PC-9 (cell line): ENCODE data around the gene PTPN14. TPM values are rescaled to one million over a fixed set of nuclear protein-coding genes. Genes with fewer than 3 reads are reported as not detected.

ENCODE experiments used
- BruUV-seq: library from RNA; stranded (reverse); fragments of 400-500 nt; replicated peaks from 2 replicates; lab custom pipeline; 2021; lab: Mats Ljungman, UMichigan
- CTCF ChIA-PET: fragments of 300-600 bp; sonication (Branson Sonifier 250); formaldehyde crosslinking; loops from one replicate; lab custom pipeline; 2022; ENCODE audit warnings: antibody characterized with exemption; lab: Charles Lee
- POLR2A ChIA-PET: fragments of 300-600 bp; sonication (Branson Sonifier 250); formaldehyde crosslinking; loops from one replicate; lab custom pipeline; 2022; ENCODE audit warnings: antibody characterized with exemption; ENCODE audit not compliant: unreplicated experiment; lab: Charles Lee
- DNase-seq, 2 experiments: peaks; one replicate each; pipeline versions ENCODE4 v3.0.0 to v3.0.0-alpha.2; 2015 to 2022; ENCODE audit warnings: mixed read lengths in 1 of 2
- H2AFZ ChIP-seq: fragments of 200-600 bp; sonication (generic); 2 replicates; pipeline ENCODE4 v1.8.1; 2017; ENCODE audit warnings: antibody characterized with exemption
- H3F3A ChIP-seq: fragments of 200-600 bp; sonication (generic); 2 replicates; pipeline ENCODE4 v1.8.1; 2017; ENCODE audit warnings: antibody characterized with exemption, mild to moderate bottlenecking, low read depth; ENCODE audit not compliant: insufficient read depth
- H3K27ac ChIP-seq: fragments of 200-600 bp; sonication (generic); 2 replicates; pipeline ENCODE4 v1.6.1; 2016; ENCODE audit warnings: mixed run types
- H3K27me3 ChIP-seq: fragments of 200-600 bp; sonication (generic); 2 replicates; pipeline ENCODE4 v1.6.1; 2016; ENCODE audit warnings: low read depth, mixed run types; ENCODE audit not compliant: insufficient read depth
- H3K36me3 ChIP-seq: fragments of 200-600 bp; sonication (generic); 2 replicates; pipeline ENCODE4 v1.6.1; 2016; ENCODE audit warnings: low read depth, mixed run types
- H3K4me1 ChIP-seq: fragments of 200-600 bp; sonication (generic); replicated peaks from 2 replicates; pipeline ENCODE4 v1.6.1; 2016; ENCODE audit warnings: mixed run types; ENCODE audit not compliant: insufficient read depth
- H3K4me2 ChIP-seq: fragments of 200-600 bp; sonication (generic); 2 replicates; pipeline ENCODE4 v1.6.1; 2017; ENCODE audit warnings: mixed run types
- H3K4me3 ChIP-seq: fragments of 200-600 bp; sonication (generic); 2 replicates; pipeline ENCODE4 v1.6.1; 2016; ENCODE audit warnings: mixed run types
- H3K79me2 ChIP-seq: fragments of 200-600 bp; sonication (generic); 2 replicates; pipeline ENCODE4 v1.6.1; 2017; ENCODE audit warnings: low read depth, mixed run types
- H3K9me2 ChIP-seq: fragments of 200-600 bp; sonication (generic); 2 replicates; pipeline ENCODE4 v1.8.1; 2017; ENCODE audit warnings: mild to moderate bottlenecking; ENCODE audit not compliant: insufficient read depth
- H3K9me3 ChIP-seq: fragments of 200-600 bp; sonication (generic); 2 replicates; pipeline ENCODE4 v1.8.1; 2016; ENCODE audit warnings: low read depth; ENCODE audit not compliant: insufficient read depth
- H4K20me1 ChIP-seq: fragments of 200-600 bp; sonication (generic); 2 replicates; pipeline ENCODE4 v1.8.1; 2017; ENCODE audit not compliant: insufficient read depth
- CTCF ChIP-seq: fragments of 200-600 bp; sonication (generic); conservative IDR thresholded peaks from 2 replicates; pipeline ENCODE4 v1.6.1; 2017; ENCODE audit warnings: mixed run types, antibody characterized with exemption, mild to moderate bottlenecking, moderate library complexity
- EZH2 ChIP-seq: fragments of 200-600 bp; sonication (generic); IDR thresholded peaks from 2 replicates; pipeline ENCODE4 v1.8.0; 2017; ENCODE audit warnings: antibody characterized with exemption, low read depth
- intact Hi-C: fragments of 100-400 bp; cut with micrococcal nuclease; formaldehyde crosslinking; loops from one replicate; pipeline ENCODE4 v1.10.0; 2022; ENCODE audit not compliant: unreplicated experiment
- total RNA-seq: library from RNA; stranded (reverse); gene quantifications from 2 replicates; pipeline ENCODE4 v1.2.3, GENCODE V29; 2021

The PTPN14 gene
- total RNA-seq, 1 experiment from 2014 or later: 78.9 TPM

GRCh38 chr1:214454569-214455396, 96.6 kb downstream of the PTPN14 start:
- H3K4me3 ChIP-seq: no peak overlapping the region
- no peaks in the 10 kb centered on the region for H4K20me1 ChIP-seq
- DNase-seq: peak; percentile 29 to 77
- no peaks in the 10 kb centered on the region for H3K36me3 ChIP-seq
- intact Hi-C loops: no loop called here
- POLR2A ChIA-PET: interaction anchor here (0.6 to 0.8 kb wide), 3 partner anchors 42 to 1032 kb away, joined by 3 to 10 read pairs (median 5); no protein-coding TSS in a partner anchor
- no peaks in the 10 kb centered on the region for H3K9me2 ChIP-seq
- peaks cover 45% of the 10 kb centered on the region for H3K4me1 ChIP-seq
- H3K27ac ChIP-seq: peak overlapping the region; percentile 63
- H3F3A ChIP-seq: peaks cover 24% of the 10 kb centered on the region
- BruUV-seq: no TSS peak
- TF ChIP-seq EZH2 (no peak), CTCF (no peak)
- no peaks in the 10 kb centered on the region for H3K9me3 ChIP-seq
- H3K27me3 ChIP-seq: no peaks in the 10 kb centered on the region
- CTCF ChIA-PET: interaction anchor here (0.5 kb wide), 1 partner anchor 109 kb away, joined by 3 read pairs; no protein-coding TSS in a partner anchor
- peaks cover 35% of the 10 kb centered on the region; the same call in 1 of the 2 replicates for H3K79me2 ChIP-seq
- peak overlapping the region; percentile 50 for H3K4me2 ChIP-seq
- no peak overlapping the region; the same call in 1 of the 2 replicates for H2AFZ ChIP-seq

- peaks cover 50% of the 10 kb centered on the region for H3K4me1 ChIP-seq
- no peak overlapping the region for H3K4me3 ChIP-seq
- ChIA-PET CTCF (no interaction called here), POLR2A (interaction anchor here (0.7 kb wide), 1 partner anchor 14 kb away, joined by 3 read pairs; no protein-coding TSS in a partner anchor)
- TF ChIP-seq CTCF (no peak), EZH2 (no peak)
- H3K9me3 ChIP-seq: no peaks in the 10 kb centered on the region
- intact Hi-C loops: no loop called here
- no TSS peak for BruUV-seq
- peaks cover 27% of the 10 kb centered on the region for H3F3A ChIP-seq
- no peaks in the 10 kb centered on the region for H4K20me1 ChIP-seq
- peaks cover 35% of the 10 kb centered on the region; the same call in 1 of the 2 replicates for H3K79me2 ChIP-seq
- H3K4me2 ChIP-seq: no peak overlapping the region
- peak in 1 of 2 experiments; percentile 54 for DNase-seq
- no peaks in the 10 kb centered on the region for H3K27me3 ChIP-seq
- no peak overlapping the region for H3K27ac ChIP-seq
- no peaks in the 10 kb centered on the region for H3K9me2 ChIP-seq
- no peaks in the 10 kb centered on the region for H3K36me3 ChIP-seq
- H2AFZ ChIP-seq: no peak overlapping the region
Observed at GRCh38 chr1:214453109-214453722, 98.2 kb downstream of the PTPN14 start.

- no peaks in the 10 kb centered on the region for H4K20me1 ChIP-seq
- POLR2A ChIA-PET: no interaction called here
- H3K27ac ChIP-seq: no peak overlapping the region
- CTCF ChIA-PET: no interaction called here
- peaks cover 34% of the 10 kb centered on the region; the same call in 1 of the 2 replicates for H3K79me2 ChIP-seq
- DNase-seq: no peak
- peaks cover 36% of the 10 kb centered on the region for H3F3A ChIP-seq
- H3K36me3 ChIP-seq: no peaks in the 10 kb centered on the region
- H3K4me2 ChIP-seq: no peak overlapping the region
- H3K9me2 ChIP-seq: no peaks in the 10 kb centered on the region
- H3K9me3 ChIP-seq: no peaks in the 10 kb centered on the region
- no peaks in the 10 kb centered on the region for H3K27me3 ChIP-seq
- intact Hi-C loops: no loop called here
- no peak overlapping the region for H2AFZ ChIP-seq
- peaks cover 60% of the 10 kb centered on the region for H3K4me1 ChIP-seq
- no peak overlapping the region for H3K4me3 ChIP-seq
- BruUV-seq: no TSS peak
- TF ChIP-seq CTCF: no peak
- no peak for TF ChIP-seq EZH2
Observed at GRCh38 chr1:214452152-214452784, 99.1 kb downstream of the PTPN14 start.
